NCI-H460 (cell line): ENCODE results near the gene FGD3. TPM values are rescaled to one million over a fixed set of nuclear protein-coding genes. Genes with fewer than 3 reads are reported as not detected.
"Not testable (repeated sequence)": the region's sequence is repeated elsewhere in the genome, so short reads cannot be mapped to it uniquely, and the experiment has no call there.

Source experiments
- DNase-seq: peaks from one replicate; pipeline ENCODE4 v3.0.0-alpha.2; 2016; ENCODE audit warnings: low read depth; ENCODE audit errors: extremely low read depth
- total RNA-seq: library from RNA; depleted of rRNA; stranded (reverse); fragments of >200 nt; shearing (Covaris generic); gene quantifications from 2 replicates; pipeline ENCODE4 v1.2.3, GENCODE V29; 2014

FGD3 gene
- total RNA-seq, 1 experiment from 2014 or later: 1.1 TPM

GRCh38 chr9:93004561-93004960, 57.2 kb downstream of the FGD3 start:
- DNase-seq: no peak

DNA sequence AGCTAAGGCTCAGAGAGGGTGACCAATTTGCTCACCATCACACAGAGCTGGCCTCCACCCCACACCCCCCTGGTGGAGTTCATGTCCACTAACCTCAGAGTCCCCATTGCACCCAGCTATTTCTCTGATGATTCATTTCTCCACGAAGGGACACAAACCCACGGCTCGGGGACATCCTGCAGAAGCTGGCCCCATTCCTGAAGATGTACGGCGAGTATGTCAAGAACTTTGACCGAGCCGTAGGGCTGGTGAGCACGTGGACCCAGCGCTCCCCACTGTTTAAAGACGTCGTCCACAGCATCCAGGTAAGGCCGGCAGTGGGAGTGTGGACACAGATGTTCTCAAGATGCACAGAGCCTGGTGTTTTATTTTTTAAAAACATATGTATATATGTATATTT, 58.6 kb downstream of the FGD3 start:
- DNase-seq: no peak

GRCh38 chr9:93007529-93008058, 60.3 kb downstream of the FGD3 start:
- DNase-seq: no peak

- no peak for DNase-seq
These were observed 61.1 kb downstream of the FGD3 start for GRCh38 chr9:93008457-93008856.

- DNase-seq: no peak
These were observed 62.2 kb downstream of the FGD3 start for GRCh38 chr9:93009337-93010015.

DNA sequence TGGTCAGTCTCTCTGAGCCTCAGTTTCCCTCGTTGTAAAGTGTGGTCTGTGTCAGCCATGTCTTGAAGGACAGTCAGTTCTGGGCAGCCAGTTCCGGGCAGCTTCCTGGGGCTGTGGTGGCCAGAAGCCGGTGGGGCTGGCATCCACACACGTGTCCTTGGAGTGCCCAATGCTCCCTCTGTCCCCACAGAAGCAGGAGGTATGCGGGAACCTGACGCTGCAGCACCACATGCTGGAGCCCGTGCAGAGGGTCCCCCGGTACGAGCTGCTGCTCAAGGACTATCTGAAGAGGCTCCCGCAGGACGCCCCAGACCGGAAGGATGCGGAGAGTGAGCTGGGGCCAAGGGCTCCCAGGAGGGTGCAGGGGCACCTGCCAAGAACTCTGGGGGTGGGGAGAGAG, 62.7 kb downstream of the FGD3 start:
- DNase-seq: no peak

DNA sequence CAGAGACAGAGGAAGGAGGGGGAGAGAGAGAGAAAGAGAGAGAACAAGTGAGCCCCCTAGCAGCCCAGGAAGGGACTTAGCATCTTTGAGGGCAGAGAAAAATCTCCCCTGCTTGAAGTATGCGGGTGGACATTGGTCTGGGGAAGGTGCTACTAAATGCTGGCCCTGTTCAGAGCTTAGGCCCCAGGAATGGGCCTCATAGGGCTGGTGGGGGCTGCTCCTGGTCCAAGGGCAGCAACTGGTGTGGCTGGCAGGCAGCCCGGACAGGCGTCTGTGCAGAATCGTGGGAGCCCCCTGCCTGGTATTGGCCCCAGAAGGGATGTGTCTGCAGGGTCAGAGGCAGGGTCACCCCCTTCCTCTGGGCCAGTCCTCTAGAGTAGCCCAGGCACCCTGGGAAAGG, 63.4 kb downstream of the FGD3 start:
- DNase-seq: no peak

- no peak for DNase-seq
These were observed 63.8 kb downstream of the FGD3 start for GRCh38 chr9:93011114-93011513.

GRCh38 chr9:93012963-93013855, 65.9 kb downstream of the FGD3 start:
- DNase-seq: no peak

- no peak for DNase-seq
These were observed 66.7 kb downstream of the FGD3 start for GRCh38 chr9:93013856-93014582.

GRCh38 chr9:93015190-93015589, 67.9 kb downstream of the FGD3 start:
- DNase-seq: not testable (repeated sequence)

DNA sequence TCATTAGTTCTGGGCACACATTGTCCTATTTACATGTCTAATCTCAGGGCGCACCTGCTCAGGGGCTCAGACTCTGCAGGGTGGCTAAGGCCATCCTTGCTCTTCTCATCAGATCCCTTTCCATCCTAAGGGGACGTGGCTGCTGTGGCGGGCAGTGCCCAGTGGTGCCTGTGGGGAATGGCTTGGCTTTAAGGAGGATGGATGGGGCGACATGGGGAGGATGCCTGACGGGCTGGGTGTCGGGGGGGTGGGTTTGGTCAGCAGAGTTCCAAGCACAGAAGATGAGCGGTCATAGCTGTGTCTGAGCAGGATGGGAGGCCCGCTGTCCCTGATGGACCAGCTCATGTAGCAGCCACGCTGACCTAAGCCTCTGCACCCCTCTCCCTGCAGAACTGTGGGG, 70.3 kb downstream of the FGD3 start:
- no peak for DNase-seq

GRCh38 chr9:93020151-93020550, 72.8 kb downstream of the FGD3 start:
- DNase-seq: no peak

GRCh38 chr9:93020771-93021670, 73.7 kb downstream of the FGD3 start:
- DNase-seq: no peak

- no peak for DNase-seq
These were observed 74.7 kb downstream of the FGD3 start for GRCh38 chr9:93022066-93022465.

DNA sequence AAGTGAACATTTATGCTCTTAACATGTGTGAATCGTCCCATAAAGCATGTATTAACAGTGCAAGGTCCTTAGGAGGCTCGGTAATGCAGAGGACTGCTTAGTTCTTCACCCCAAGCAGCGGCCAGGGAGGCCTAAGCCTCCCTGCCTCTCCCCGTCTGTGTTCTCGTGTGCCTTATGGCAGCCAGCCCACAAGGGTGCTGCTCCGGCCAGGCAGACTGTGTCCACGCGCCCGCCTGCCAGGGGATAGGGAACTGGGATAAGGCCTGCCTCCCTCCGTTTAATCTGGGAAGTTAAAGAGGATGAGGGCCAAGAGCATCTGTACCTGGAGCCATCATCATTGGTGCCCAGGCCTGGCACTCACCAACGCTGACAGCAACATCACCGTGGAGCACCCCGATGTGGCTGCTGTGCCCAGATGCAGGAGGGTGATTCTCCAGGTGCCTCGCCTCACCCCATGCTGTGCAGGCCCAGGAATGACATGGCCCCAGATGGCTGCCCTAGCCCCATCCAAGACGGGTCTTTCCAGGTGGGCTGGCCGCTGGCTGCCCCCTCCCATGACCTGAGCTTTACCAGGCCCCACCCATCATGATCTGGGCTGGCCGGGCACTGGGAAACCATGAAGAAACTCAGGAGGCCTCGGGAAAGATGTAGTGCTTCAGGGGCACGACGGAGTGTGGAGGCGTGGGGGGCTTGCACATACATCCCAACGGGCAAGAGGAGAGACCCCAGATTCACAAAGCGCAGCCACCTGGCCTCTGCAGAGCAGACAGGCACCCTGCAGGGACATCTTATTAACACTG, 75.6 kb downstream of the FGD3 start:
- no peak for DNase-seq

DNA sequence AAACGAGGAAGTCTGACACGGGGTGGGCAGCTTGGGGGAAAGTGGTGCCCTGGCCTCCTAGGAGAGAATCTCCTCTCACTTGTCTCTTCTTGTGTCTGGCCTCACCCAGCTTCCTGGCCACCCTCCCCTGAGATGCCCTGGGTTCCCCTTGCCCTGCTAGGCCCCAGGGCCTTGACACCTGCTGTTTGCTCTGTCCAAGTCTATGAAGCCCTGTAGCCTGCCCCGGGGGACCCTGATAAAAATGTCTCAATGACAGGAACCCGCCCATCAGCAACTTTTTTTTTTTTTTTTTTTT, 76.1 kb downstream of the FGD3 start:
- DNase-seq: no peak

GRCh38 chr9:93024646-93024910, 77.3 kb downstream of the FGD3 start:
- DNase-seq: no peak

DNA sequence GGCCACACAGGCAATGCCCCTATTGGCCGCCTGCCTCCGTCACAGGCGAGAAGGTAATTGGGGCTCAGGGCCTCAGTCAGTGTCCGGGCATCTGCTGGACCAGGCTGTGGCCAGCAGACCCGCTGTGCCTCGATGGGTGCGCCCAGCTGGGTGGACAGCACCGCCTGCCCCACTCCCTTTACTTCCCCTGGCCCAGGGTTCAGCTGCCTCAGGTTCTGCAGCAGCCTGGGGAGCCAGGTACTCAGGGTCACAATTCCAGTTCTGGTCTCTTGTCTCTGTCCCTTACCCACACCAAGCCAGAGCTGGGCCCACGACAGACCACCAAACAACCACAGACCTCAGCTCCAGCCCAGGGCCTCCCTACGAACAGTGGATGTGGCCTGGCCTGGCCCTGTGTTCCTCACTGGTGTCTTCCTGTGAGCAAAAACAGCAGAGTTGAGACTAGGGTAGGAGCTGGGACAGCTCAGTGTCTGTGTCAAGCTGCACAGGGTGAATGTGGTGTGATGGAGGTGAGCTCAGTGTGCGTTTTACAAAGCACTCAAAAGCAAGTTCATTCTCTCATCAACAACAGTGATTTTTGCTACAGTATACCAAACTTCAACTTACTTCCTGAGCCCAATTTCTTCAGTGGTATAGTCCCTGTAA, 77.8 kb downstream of the FGD3 start:
- DNase-seq: no peak
